GM18498 (cell line): ENCODE results near the gene CFAP77.

Experiments
- ATAC-seq: cut with Tn5 transposase; IDR thresholded peaks from one replicate; pipeline ENCODE4 v1.9.1; 2021; ENCODE audit warnings: mild to moderate bottlenecking, moderate library complexity; ENCODE audit not compliant: unreplicated experiment

CFAP77 gene

GRCh38 chr9:132447346-132447745, 37.3 kb downstream of the CFAP77 start:
- no peak for ATAC-seq

- no peak for ATAC-seq
These were observed 37.9 kb downstream of the CFAP77 start for GRCh38 chr9:132447902-132448301.

- ATAC-seq: no peak
These were observed 41.3 kb downstream of the CFAP77 start for GRCh38 chr9:132451276-132451675.

GRCh38 chr9:132456241-132456640, 46.2 kb downstream of the CFAP77 start:
- no peak for ATAC-seq

- ATAC-seq: no peak
These were observed 47.7 kb downstream of the CFAP77 start for GRCh38 chr9:132457504-132458236.

GRCh38 chr9:132458432-132458831, 48.4 kb downstream of the CFAP77 start:
- no peak for ATAC-seq

GRCh38 chr9:132459661-132460060, 49.6 kb downstream of the CFAP77 start:
- ATAC-seq: no peak

- ATAC-seq: no peak
These were observed 50.2 kb downstream of the CFAP77 start for GRCh38 chr9:132460240-132460639.

- no peak for ATAC-seq
These were observed 51.4 kb downstream of the CFAP77 start for GRCh38 chr9:132461281-132461896.

GRCh38 chr9:132461971-132462370, 52.0 kb downstream of the CFAP77 start:
- no peak for ATAC-seq

- no peak for ATAC-seq
These were observed 54.5 kb downstream of the CFAP77 start for GRCh38 chr9:132464547-132464946.

- no peak for ATAC-seq
These were observed 55.2 kb downstream of the CFAP77 start for GRCh38 chr9:132465131-132465635.

GRCh38 chr9:132472199-132472598, 62.2 kb downstream of the CFAP77 start:
- ATAC-seq: no peak

- no peak for ATAC-seq
These were observed 62.6 kb downstream of the CFAP77 start for GRCh38 chr9:132472599-132472998.

- ATAC-seq: no peak
These were observed 64.2 kb downstream of the CFAP77 start for GRCh38 chr9:132474253-132474652.

GRCh38 chr9:132478353-132479050, 68.5 kb downstream of the CFAP77 start:
- ATAC-seq: no peak

- no peak for ATAC-seq
These were observed 69.7 kb downstream of the CFAP77 start for GRCh38 chr9:132479733-132480132.

- no peak for ATAC-seq
These were observed 71.2 kb downstream of the CFAP77 start for GRCh38 chr9:132481053-132481849.

- no peak for ATAC-seq
These were observed 72.3 kb downstream of the CFAP77 start for GRCh38 chr9:132482196-132482813.

GRCh38 chr9:132485393-132485792, 75.4 kb downstream of the CFAP77 start:
- no peak for ATAC-seq
